Measurements from ENCODE around the gene KRTAP15-1.

The KRTAP15-1 gene, protein sequence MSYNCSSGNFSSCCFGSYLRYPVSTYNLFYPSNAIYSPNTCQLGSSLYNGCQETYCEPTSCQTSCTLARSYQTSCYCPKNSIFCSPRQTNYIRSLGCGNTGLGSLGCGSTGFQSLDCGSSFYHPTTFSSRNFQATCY

DNA sequence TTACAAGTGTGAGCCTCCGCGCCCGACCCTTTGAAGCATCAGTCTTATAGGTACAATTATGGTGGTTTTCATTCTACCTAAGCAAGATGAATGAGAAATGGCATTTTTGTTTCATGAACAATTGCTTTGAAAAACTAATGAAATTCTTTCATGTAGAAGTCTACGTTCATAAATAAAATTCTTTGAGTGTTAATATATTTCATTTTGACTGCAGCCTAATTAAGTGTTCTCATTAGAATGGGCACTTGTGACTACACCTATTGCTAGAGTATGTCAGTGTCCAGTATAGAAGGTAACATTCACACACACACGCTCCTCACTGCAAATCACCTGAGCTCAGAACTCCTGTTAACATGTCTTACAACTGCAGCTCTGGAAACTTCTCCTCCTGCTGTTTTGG, at the start of gene KRTAP15-1:
Gene KRTAP15-1, plus strand, starts transcription at position 301 of the 400 bp plus-strand sequence. Its CDS starts 53 bp downstream, at position 354.
- DNase-seq: no peak

DNA sequence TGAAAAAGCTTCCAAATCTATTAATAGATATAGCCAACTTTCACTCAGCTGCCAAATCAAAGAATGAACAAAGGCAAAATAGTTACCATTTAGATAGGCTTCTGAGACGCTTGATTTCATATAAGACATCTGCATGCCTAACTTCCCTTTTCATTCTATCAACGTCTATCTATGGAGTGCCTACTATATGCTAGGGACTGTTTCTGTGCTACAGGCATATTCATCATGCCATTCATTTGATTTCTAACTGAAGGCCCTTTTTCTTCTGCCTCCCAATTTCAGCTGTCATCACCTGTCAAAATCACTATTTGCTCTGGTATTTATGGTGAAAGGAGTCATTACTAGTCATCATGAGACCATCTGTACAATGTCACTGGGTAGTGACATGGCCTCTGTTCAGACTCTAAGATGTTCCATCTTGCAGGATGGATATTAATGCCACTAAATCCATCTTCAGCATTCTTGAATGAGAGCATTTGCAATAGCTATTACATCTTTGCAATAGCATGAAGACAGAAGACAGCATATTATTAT, 48.5 kb upstream of the KRTAP15-1 start:
- DNase-seq: no peak

DNA sequence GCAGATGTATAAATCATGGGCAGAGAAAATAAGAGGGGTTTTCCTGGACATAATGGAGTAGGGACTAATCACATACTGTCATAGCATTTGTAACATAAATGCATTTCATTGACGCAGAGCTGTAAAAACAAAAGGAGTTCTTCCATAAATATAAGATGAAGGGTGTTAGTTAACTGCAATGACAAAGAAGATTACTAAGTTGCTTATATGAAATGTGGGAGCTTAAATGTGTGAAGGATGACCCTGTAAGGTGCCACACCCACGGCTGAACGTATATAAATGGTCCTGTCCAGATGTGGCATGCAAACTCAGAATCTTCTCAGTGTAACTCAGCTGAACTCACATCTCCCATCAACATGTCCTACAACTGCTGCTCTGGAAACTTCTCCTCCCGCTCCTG, 44.3 kb upstream of the KRTAP15-1 start, which contains the start of gene KRTAP13-1:
Gene KRTAP13-1, plus strand, starts transcription at position 301 of the 400 bp plus-strand sequence. Its CDS starts 56 bp downstream, at position 357.
- no peak for DNase-seq

DNA sequence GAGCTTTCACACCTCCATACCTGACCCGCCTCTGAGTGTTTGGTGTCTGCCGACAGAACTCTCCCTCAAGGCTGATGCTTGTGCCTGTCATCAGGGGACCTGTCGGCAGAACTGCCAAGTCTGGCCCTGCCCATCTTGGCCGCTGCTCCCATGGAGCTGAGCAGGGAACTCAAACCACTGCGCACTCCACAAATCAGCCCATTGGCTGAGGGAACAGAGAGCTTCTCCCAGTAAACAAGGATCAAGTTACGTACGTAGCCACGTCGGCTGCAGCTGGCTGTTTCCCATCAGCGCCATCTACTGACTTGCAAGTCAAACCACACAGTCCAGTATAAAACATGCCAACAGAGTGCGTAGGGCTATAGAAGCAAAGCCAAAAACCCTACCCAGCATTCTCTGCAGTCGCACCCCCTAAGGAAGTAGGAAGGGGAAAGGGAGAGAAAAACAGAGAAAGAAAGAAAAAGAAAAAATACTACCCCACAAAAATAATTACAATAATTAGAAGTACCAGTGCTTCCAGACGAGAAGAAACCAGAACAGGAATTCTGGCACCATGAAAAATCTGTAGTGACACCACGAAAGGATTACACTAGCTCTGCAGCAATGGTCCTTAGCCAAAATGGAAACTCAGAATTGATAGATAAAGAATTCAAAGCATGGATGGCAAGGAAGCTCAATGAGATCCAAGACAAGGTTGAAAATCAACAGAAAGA, 31.1 kb upstream of the KRTAP15-1 start:
- peak; percentile 1 for DNase-seq

DNA sequence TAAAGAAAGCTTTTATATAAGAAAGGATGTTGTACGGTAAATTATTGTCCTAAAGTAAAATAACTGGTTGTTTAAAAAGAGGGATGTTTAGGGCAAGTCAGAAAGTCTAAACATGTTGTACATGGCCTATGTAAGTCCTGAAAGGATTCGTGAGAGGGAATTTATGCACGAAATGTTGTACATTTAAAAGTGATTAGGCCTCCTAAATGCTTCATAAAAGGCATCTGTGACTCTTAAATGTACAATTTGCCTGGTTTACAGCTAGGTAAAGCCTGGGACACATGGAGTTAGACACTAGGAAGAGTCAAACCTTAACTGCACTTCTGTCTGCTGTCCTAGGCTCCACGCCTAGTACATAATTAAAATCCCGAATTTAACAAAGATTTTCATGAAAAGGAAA, 24.1 kb upstream of the KRTAP15-1 start:
- no peak for DNase-seq

DNA sequence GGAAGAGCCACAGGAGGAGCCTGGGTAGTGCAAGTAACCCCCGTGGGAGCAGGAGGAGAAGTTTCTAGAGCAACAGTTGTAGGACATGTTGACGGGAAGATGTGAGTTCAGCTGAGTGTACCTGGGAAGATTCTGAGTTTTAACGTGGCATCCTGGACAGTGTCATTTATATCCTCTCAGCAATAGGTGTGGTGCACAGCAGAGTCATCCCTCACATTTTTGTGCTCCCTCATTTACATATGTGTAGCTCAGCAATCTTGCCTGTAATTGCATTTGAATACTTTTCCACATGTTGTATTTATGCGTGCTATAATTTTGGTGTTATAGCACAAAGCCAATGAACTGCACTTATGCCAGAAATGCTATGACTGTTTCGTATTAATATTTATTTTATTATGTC, 14.2 kb upstream of the KRTAP15-1 start, which contains the start of gene KRTAP13-3:
Gene KRTAP13-3, minus strand, starts transcription at position 101 of the 400 bp plus-strand sequence. Its CDS starts 14 bp downstream, at position 87.
- no peak for DNase-seq

DNA sequence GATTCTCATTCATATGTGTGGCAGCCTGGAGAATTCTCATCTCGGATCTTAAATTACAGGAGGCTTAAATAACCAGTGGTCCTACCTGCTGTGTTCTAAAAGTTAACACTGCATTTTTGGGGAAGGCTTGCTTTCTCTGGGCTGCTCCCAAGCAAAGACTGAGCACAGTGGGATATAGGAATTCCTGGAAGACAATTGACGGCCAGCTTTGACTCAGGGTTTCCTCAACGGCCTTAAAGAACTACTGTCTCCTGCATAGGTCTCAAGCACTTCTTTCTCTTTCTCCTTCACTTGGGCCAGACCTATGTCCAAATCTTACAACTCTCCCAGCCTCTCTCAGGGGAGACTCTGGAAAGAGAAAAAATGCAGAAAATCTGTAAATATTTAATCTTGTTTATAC, 13.3 kb upstream of the KRTAP15-1 start:
- no peak for DNase-seq

DNA sequence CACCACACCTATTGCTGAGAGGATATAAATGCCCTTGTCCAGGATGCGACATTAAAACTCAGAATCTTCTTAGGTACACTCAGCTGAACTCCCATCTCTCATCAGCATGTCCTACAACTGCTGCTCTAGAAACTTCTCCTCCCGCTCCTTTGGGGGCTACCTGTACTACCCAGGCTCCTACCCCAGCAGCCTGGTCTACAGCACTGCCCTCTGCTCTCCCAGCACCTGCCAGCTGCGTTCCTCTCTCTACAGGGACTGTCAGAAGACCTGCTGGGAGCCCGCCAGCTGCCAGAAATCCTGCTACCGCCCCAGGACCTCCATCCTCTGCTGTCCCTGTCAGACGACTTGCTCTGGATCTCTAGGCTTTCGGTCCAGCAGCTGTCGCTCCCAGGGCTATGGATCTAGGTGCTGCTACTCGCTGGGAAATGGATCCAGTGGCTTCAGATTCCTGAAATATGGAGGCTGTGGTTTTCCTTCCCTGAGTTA, 9.9 kb upstream of the KRTAP15-1 start, which contains the start of gene KRTAP13-4:
Gene KRTAP13-4, plus strand, starts transcription at position 51 of the 486 bp plus-strand sequence. Its CDS starts 56 bp downstream, at position 107.
- no peak for DNase-seq

DNA sequence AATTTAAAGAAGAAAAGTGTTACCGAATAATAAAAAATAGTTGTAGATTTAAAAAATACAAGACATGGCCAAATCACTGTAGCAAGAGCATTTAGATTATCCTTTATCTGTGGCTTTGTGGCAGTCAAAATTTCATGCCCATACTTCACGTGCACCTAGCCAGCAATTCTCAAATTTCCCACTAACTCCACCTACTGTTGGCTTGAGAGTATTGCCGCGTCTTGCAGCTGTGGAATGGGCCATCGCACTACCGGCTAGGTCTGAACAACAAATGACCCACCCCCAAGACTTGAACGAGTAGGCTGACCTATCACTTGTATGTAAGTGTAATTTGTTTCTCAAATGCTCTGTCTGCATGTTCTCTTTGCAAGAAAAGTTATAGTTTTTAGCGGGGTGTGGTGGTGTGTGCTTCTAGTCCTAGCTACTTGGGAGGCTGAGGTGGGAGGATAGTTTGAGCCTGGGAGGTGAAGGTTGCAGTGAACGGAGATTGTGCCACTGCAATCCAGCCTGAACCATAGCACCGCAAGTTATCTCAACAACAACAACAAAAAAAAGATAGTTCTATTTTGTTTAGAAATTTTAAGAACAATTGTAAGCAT, 5.9 kb upstream of the KRTAP15-1 start:
- DNase-seq: peak; percentile 4

DNA sequence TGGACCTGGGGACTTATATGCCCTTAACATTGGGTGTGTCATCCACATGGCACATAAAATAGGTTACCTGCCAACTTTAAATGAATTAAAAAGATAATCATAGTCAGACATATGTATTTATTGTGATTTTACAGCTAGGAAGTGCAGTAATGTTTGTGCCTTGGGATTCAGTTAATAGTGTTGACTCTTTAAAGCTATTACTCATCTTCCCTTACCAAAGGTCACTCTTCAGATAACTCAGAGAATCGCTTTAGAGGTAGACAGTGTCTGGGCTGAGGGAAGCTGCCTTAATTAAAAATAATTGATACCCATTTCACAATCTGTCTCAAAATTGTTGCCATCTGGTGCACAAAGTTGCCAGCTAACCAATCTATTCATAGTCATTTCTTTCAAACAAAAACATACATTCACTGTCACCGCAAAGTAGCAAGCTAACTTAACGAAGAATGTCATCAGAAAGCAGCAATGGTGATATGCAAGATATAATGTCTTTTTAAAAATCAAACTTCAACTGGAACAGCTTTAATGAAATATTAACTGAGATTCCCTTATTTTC, 3.0 kb upstream of the KRTAP15-1 start:
- DNase-seq: no peak

DNA sequence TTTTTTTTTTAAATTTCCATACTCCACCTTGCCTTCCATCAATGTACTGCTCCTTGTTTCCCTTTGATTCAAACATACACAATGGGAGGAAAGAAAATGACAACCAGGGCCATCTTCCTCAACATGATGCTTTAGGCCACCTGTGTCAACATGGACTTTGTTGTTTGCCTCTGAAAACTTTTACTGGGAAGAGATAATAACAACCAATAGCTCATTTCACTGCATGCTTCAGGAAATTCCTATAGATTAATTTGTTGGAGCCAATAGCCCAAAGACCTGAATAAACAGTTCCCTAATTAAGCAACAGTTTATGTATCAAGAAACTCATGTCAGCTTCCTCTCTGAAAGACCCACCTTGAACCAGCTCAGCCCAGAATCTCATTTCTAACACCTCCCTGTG, 3.2 kb downstream of the KRTAP15-1 start:
- no peak for DNase-seq

DNA sequence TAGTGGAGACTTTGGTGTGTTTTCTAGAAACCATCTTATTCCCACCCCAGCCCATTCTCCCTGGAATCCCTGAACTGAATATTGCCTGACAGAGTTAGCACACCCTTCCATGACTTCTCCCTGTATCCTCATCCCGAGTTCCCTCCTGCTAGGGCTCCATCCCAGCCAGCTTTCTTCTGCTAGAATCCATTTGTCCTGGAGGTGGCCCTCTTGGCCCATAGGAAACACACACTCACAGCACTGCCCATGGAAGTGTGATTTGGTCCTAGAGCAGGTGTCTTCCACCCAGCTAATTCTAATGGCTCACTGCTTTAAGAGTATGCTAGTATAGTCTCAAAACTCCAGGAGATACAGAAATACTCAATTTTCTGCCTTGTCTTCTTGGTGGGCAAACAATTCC, 4.1 kb downstream of the KRTAP15-1 start:
- no peak for DNase-seq

DNA sequence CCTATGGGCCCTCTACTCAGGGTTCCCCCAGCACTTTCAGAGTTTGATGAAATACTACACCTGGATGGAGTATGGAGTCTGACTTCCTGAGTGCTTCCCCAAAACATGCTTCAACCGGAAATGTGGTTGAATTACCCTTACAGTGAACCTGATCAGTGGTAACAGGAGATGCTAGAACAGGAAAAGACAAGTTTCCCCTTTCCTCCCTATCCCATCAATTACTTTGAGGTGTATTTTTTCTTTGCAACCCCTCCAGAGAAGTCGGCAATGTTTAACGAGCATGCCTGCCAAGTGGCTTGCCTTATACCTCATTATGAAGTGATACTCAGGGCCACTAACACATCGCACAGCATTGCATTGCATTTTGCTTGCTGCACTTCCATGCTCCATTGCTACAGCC, 7.0 kb downstream of the KRTAP15-1 start:
- no peak for DNase-seq

DNA sequence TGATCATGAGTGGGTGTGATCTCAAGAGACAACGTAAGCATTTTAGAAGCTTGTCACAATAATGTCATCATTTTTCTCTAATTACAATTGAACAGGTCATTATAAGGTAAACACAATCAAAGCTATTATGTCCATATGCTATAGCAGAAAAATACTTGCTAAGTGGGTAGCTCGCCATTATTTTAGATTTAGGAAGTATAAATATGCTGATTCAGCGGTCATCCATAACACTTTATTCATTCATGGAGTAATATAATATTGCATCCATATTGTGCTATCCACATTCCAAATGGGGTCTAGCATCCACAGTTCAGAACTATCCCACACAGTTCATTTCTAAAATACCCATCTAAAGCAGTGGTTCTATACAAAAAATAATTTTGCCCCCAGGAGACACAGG, 8.4 kb downstream of the KRTAP15-1 start:
- no peak for DNase-seq

DNA sequence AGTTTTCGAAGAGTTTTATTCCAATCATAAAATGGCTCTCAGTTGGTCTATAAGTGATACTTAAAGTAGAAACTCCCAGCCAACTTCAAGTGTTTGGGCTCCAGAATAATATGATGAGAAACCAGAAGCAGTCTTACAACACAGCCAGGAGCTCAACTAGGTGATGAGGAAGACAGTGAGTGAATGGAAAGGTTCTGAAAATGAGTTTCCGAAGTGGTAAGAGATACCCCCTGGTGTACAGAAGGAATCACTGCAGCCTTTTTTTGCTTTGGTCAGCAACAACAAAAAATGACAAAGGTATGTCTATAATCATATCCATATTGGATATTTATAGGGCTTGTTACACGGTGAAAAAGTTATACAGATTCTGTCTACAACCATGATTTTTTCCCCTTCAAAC, 23.6 kb downstream of the KRTAP15-1 start:
- DNase-seq: no peak

DNA sequence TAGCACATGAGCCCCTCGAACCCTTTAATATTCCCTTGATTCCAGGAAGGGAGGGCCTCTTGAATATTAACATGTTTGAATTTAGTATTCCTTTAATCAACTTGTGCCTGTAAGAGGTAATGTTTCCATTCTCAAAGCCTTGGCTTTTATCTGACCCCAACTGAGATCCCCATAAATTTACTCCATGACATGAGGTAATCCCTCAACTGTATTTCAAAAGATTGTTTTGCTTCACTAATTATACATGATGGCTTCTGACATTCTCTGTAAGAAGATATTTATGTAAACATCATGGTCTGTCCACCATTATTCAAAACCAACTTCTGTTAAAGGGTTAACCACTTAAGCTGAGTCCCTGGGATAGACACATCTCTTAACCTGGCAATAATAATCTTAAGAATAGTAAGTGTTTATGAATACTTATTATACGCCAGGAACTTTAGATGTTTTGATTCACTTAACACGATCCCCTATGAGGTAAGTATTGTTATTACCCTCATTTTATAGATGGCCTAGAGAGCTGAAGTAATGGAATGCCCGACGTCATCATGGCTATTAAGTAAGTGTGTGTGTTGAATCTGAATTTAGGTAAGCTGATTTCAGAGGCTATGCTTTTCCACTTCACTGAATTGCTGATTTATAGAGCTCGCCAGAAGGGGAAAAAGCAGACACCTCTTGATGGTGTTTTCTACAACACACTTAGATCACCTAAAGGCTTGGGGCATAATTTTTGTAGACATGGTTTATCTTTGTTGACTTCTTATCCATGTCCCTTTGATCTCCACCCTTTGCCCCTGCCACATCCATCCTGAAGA, 29.0 kb downstream of the KRTAP15-1 start:
- DNase-seq: no peak

DNA sequence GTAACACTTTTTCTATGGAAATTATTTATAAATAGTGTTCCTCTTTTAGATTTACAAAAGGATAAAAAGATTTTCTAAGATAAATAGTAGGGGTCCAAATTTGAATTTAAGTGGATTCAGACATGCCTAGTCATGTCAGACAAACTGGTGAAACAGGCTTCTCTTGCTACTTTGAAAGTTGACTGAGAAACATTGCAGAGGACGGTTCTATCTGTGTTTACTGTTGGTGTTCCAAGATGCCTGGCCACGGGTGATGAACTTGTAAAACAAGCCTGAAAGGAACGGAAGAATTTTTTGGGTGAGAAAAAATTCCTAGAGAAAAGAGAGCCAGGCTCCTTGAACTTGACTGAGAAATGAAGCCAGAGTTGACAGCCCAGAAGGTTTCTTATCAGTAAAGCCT, 37.9 kb downstream of the KRTAP15-1 start:
- DNase-seq: no peak

DNA sequence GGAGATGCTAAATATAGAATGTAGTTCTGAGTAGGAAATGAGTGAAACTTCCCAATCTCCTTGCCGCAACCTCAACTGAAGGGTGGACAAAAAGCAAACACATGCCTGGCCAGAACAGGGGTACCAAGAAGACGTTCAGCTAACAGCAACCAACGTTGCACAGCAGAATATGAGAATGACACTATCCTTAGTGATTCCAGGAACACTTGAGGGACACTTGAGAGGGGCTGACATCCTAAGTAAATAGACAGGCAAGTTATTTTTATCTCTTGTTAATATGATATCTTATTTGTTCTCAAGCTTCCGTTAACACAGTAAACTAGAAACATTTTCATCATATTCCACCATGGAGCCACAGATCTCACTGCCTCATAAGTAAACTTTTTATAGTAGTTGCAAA, 39.2 kb downstream of the KRTAP15-1 start:
- no peak for DNase-seq

DNA sequence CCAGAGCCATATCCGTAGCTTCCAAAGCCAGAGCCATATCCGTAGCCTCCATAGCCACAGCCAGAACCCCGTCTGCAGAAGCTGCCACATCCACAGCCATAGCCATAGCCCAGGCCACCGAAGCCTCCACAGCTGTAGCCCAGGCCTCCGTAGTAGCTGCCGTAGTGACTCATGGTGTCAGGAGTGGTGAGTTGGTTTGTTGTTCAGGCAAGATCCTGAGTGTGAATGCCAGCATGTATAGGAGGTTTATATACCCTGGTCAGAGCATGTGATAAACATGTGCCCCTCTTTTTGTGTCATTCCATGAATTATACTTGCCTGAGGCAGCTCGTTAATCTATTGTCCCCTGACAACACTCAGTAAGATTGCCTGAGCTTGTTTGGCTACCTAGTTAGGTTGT, 40.1 kb downstream of the KRTAP15-1 start, which contains the start of gene KRTAP19-1:
Gene KRTAP19-1, minus strand, starts transcription at position 223 of the 400 bp plus-strand sequence. Its CDS starts 50 bp downstream, at position 173.
- no peak for DNase-seq

DNA sequence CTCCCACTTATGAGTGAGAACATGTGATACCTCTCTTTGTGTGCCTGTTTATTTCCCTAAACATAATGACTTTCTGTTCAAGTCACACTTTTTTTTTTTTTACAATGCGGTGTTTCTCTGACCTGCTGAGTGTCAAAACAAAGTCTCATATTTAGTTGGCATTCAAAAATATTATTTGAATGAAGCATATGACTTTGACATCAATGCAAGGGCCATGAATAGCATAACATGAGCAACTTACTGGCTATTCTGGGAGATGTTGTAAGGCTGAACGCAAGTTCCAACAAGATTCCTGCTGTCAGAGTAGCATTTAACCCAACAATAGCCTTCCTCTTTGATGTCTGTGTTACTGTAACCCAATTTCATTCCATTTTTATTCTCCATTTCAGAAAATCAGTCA, 42.1 kb downstream of the KRTAP15-1 start:
- DNase-seq: no peak

DNA sequence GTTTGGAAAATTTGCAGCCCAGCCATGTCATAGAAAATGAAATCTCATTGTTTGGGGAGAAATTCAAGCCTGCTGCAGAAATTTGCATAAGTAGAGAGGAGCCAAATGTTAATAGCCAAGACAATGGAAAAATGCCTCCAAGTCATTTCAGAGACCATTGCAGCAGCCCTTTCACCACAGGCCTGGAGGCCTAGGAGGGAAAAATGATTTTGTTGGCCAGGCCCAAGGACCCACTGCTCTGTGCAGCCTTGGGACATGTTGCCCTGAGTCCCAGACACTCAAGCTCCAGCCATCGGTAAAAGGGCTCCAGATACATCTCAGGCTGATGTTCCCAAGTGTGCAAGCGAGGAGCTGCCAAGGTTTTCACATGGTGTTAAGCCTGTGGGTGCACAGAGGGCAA, 46.1 kb downstream of the KRTAP15-1 start:
- DNase-seq: no peak

DNA sequence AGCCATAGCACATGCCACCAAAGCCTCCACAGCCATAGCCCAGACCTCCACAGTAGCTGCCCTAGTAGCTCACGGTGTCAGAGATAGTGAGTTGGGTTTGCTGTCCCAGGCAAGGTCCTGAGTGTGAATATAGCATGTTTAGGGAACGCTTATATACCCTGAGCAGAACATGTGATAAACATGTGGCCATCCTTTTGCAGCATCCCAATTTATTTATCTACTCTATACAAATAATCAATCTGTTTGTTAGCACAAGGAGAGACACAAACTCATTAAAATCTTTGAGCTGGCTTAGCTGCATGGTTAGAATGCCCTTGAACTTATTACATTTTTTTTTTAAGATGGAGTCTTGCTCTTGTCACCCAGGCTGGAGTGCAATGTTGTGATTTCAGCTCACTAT, 47.3 kb downstream of the KRTAP15-1 start, which contains the start of gene KRTAP19-2:
Gene KRTAP19-2, minus strand, starts transcription at position 101 of the 400 bp plus-strand sequence. Its CDS starts 88 bp downstream, at position 13.
- no peak for DNase-seq

Measured in CD4-positive, alpha-beta T cell treated with Interleukin-21 for 1 hour (primary cell).